ENCODE results near the gene ANGPTL1. TPM values are rescaled to one million over a fixed set of nuclear protein-coding genes. Genes with fewer than 3 reads are reported as not detected.

The ANGPTL1 gene
- total RNA-seq, 2 experiments from 2014 or later = not detected

DNA sequence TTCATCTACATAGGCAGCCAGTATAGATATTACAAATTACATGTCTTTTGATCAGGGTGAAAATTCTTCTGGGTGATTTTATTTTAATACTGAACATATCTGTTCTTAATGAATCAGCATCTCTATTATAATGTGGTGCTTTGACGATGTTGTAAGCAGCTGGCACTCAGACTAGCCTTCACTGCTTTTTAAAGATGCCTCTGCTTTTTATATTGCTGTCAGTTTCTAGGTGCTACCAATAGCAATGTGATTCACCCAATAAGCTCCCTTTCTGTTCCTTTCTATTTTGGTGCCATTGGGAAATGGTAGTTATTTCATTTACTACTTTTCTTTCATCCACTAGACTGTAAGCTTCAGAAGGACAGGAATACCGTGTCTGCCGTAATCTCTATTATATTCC is 11.1 kb upstream of the ANGPTL1 start:
- Mint-ChIP-seq H3K36me3 (no peaks in the 10 kb centered on the region), H3K4me1 (no peaks in the 10 kb centered on the region), H3K27ac (no peak overlapping the region), H3K4me3 (no peak overlapping the region), H3K27me3 (no peaks in the 10 kb centered on the region), H3K9me3 (ENCODE audit: low read depth) (no peaks in the 10 kb centered on the region)
- DNase-seq (no peak), ATAC-seq (no peak)
- CTCF ChIA-PET = no interaction called here

DNA sequence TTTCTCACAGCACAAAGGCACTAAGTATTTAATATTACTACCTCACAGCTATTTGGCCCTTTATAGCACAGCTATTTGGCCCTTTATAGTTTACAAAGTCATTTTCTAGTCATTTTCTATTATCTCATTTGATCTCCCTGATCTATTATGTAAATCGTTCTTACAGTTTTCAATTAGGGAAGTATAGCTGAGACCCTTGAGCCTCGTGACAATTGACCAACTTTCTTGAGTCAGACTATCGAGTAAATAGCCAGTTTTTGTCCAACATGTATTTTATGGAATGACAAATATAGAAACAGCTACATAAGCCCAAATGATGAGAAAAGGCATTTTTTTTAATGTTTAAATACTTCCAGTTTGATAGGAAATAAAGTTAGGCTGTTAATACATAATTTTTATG is 7.0 kb upstream of the ANGPTL1 start:
- H3K36me3 Mint-ChIP-seq = no peaks in the 10 kb centered on the region
- no peaks in the 10 kb centered on the region for H3K27me3 Mint-ChIP-seq
- no peak overlapping the region for H3K27ac Mint-ChIP-seq
- ATAC-seq (no peak), DNase-seq (no peak)
- H3K9me3 Mint-ChIP-seq (ENCODE audit: low read depth) = no peaks in the 10 kb centered on the region
- CTCF ChIA-PET = no interaction called here
- no peak overlapping the region for H3K4me3 Mint-ChIP-seq
- H3K4me1 Mint-ChIP-seq = peaks cover under 1% of the 10 kb centered on the region

DNA sequence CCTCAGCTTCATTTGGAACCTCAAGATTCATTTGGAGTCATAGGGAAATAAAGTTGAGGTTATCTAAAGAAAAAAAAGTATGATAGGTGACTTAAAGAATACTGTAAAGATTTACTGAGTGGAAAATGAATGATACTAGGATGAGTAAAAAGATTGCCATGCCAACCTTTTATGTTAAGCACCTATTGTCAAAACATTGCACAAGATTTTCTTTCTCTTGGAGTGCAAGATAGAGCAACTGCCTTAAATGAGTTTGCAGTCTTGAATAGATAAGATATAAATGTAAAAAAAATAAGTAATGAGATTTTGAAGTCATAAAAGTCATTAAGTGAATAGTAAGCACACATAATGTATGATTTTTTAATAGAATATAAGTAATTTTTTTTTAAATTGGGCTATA is 5.1 kb upstream of the ANGPTL1 start:
- H3K27me3 Mint-ChIP-seq = no peaks in the 10 kb centered on the region

DNA sequence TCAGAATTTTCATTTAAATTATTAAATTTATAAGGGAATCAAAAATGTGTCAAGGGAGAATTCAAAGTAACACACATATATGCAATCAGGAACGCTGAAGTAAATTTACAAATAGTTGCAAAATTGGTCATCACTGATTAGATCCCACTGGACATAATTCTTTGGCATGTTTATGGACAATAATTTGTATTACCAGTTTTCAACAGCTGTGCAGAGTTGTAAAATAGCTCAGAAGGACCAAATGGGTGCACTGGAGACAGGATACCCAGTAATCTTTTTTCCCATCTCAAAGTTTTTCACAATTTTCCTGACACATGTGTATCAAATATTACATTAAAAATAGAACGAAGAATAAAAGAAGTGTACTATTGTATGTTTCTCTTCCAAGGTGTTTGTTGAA is 4.1 kb upstream of the ANGPTL1 start:
- CTCF ChIA-PET = no interaction called here
- DNase-seq = no peak
- Mint-ChIP-seq H3K36me3 (no peaks in the 10 kb centered on the region), H3K27me3 (no peaks in the 10 kb centered on the region), H3K4me1 (peaks cover 4% of the 10 kb centered on the region), H3K4me3 (no peak overlapping the region), H3K9me3 (ENCODE audit: low read depth) (no peaks in the 10 kb centered on the region), H3K27ac (no peak overlapping the region)
- ATAC-seq = no peak

More for the DNA sequence above, 5.1 kb upstream of the ANGPTL1 start:
- Mint-ChIP-seq H3K4me3 (no peak overlapping the region), H3K4me1 (peaks cover 4% of the 10 kb centered on the region), H3K36me3 (no peaks in the 10 kb centered on the region), H3K9me3 (ENCODE audit: low read depth) (no peaks in the 10 kb centered on the region), H3K27ac (no peak overlapping the region)
- DNase-seq (no peak), ATAC-seq (no peak)
- CTCF ChIA-PET = no interaction called here

DNA sequence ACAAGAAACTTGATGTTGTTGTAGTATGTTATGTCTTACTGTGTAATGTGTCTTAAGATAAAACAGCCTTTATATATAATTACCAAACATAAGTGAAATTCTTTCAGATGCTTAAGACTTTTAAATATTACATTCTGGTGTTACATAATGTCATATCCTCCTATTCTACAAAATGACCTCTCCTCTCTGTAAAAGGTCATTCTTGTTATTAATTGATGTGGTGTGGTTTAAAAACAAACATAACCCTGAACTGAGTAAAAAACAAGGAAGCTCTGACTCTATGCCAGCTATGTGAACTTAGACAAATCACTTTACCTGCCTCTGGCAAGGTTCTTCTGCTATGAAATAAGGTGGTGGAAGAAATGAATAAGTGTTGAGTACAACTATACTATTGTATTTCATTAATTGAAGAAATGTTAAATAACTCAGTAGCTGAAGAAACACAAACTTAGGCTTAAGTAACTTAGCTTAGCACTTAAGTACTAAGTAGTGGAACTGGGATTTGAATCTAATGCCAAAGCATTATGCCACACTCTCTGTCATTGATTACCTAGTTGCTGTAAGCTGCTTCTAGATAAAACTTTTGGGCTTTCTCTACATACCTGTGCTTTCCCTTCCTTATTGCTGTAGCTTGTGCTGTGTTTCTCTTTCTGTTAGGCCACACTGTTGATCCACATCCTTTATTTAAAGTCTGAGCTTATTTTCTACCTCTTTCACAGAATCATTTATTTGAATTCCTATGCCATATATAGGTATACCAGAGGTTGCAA is 859 bp upstream of the ANGPTL1 start:
- Mint-ChIP-seq H3K4me1 (peaks cover 7% of the 10 kb centered on the region), H3K4me3 (no peak overlapping the region), H3K9me3 (ENCODE audit: low read depth) (no peaks in the 10 kb centered on the region), H3K27ac (no peak overlapping the region), H3K36me3 (no peaks in the 10 kb centered on the region), H3K27me3 (no peaks in the 10 kb centered on the region)
- no peak for ATAC-seq
- CTCF ChIA-PET = interaction anchor here (0.7 to 1.6 kb wide), 5 partner anchors 8 to 330 kb away, joined by 3 read pairs; no protein-coding TSS in a partner anchor
- no peak for DNase-seq

DNA sequence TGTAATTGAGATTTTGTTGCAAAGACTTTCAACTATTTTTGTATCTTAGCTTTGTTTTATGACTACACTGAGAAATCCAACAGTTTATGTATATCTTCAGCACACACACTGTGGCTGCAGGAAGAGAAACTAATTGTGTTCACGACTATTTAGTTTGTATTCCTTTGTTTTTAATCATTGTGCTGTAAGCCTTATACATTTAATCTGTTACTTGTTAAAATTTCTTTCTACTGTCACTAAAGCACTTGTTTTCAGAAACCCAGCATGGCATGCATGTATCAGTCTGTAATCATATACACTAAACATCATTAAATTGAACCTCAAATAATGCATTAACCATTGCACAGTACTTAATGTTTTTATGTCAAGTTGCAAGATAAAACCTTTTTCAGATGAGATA is 656 bp downstream of the ANGPTL1 start:
- H3K27ac Mint-ChIP-seq = no peak overlapping the region
- no peak for DNase-seq
- peaks cover 8% of the 10 kb centered on the region for H3K4me1 Mint-ChIP-seq
- ATAC-seq = no peak
- no peaks in the 10 kb centered on the region for H3K36me3 Mint-ChIP-seq
- CTCF ChIA-PET = no interaction called here
- H3K9me3 Mint-ChIP-seq (ENCODE audit: low read depth) = no peaks in the 10 kb centered on the region
- H3K4me3 Mint-ChIP-seq = no peak overlapping the region
- no peaks in the 10 kb centered on the region for H3K27me3 Mint-ChIP-seq

DNA sequence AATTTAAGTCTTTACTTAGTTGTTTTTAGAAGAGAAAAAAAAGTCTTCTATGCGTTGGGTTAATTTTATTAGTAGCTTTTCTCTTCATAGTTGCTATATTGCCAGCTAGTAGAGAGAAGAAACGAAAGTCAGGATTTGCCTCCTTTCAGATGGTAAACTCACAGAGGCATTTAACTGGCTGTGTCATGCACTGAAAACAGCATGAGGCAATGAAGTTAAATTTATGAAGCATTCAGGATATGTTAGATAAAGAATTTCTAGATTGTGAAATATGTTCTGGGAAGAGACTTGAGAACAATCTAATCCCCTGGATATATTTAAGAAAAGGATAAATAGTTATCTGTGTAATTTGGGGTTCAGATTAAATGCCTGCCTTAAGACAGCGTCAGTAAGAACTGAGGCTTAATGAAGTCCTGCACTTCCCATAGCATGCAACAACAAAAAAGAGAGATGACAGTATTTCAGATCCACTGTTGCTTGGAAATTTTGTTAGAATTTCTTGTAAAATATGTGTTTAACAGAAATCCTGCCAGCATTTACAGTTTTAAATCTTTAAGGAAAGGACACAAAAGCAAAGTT is 1.7 kb downstream of the ANGPTL1 start:
- CTCF ChIA-PET = no interaction called here
- H3K27me3 Mint-ChIP-seq = peaks cover 4% of the 10 kb centered on the region
- no peaks in the 10 kb centered on the region for H3K36me3 Mint-ChIP-seq
- H3K4me1 Mint-ChIP-seq = peaks cover 16% of the 10 kb centered on the region
- no peak overlapping the region for H3K27ac Mint-ChIP-seq
- DNase-seq (no peak), ATAC-seq (no peak)
- no peak overlapping the region for H3K4me3 Mint-ChIP-seq
- no peaks in the 10 kb centered on the region for H3K9me3 Mint-ChIP-seq (ENCODE audit: low read depth)

DNA sequence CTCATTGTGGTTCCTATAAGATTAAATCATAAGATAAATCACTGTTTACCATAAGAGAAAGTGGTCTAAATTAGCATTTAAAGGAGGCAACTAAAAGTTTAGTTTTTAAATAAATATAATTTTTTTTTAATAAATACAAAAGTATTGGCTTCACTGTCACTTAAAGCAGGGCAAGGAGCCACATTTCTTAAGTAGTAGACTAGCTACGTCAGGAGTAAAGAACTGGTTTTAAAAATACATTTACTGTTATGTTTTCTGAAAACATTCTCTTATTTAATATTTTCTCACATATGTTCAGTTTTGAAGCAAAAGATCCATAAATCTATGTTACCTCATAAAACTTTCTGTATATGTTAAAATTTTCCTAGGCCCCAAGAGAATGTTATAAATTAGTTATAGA is 2.2 kb downstream of the ANGPTL1 start:
- Mint-ChIP-seq H3K4me3 (no peak overlapping the region), H3K27ac (no peak overlapping the region), H3K4me1 (peaks cover 16% of the 10 kb centered on the region), H3K36me3 (no peaks in the 10 kb centered on the region), H3K9me3 (ENCODE audit: low read depth) (no peaks in the 10 kb centered on the region), H3K27me3 (peaks cover 6% of the 10 kb centered on the region)
- no peak for DNase-seq
- ATAC-seq = no peak
- CTCF ChIA-PET = no interaction called here

DNA sequence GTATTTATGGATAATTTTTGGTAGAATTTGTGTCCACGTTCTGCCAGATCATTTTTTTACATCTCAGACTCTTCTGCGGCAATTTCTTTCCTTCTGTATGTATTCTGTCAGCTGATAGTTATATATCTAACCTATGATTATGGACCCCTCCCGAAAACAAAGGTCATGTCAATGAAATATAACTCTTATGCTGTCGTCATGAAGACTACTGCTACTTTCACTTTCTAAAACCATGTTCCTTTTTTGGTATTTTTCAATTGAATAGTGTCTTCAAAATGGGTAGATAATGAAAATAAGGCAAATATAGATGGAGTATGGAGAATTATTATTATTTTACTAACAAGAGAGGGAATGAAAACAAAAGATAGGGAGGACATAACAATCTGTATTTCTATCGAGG is 3.2 kb downstream of the ANGPTL1 start:
- H3K27me3 Mint-ChIP-seq = peaks cover 6% of the 10 kb centered on the region
- DNase-seq (no peak), ATAC-seq (no peak)
- no peaks in the 10 kb centered on the region for H3K9me3 Mint-ChIP-seq (ENCODE audit: low read depth)
- no peak overlapping the region for H3K27ac Mint-ChIP-seq
- H3K36me3 Mint-ChIP-seq = no peaks in the 10 kb centered on the region
- H3K4me1 Mint-ChIP-seq = peaks cover 13% of the 10 kb centered on the region
- CTCF ChIA-PET = no interaction called here
- no peak overlapping the region for H3K4me3 Mint-ChIP-seq

DNA sequence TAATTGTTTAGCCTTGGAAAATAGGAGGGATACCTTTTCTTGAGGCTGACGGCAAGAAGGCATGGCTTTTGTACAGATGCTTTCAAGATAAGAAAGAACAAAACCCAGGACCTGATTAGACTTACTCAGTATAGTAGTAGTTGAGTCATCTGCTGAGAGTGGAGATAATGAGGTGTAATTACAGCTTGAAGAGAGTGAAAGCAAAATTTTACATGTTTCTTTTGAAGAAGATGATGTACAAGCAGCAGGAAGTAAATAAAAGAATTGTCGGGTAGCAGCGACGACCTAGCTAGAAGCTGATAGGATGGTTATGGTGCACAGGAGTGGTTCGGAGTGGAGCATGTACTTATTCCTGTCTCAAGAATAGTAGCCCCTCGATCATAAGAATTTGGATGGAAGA is 6.6 kb downstream of the ANGPTL1 start:
- Mint-ChIP-seq H3K4me1 (peaks cover 12% of the 10 kb centered on the region), H3K36me3 (no peaks in the 10 kb centered on the region), H3K27ac (no peak overlapping the region), H3K9me3 (ENCODE audit: low read depth) (no peaks in the 10 kb centered on the region), H3K4me3 (no peak overlapping the region), H3K27me3 (peaks cover 6% of the 10 kb centered on the region)
- CTCF ChIA-PET = interaction anchor here (1.0 kb wide), 1 partner anchor 8 kb away, joined by 3 read pairs; no protein-coding TSS in a partner anchor
- peak; percentile 45 for ATAC-seq
- DNase-seq = no peak

DNA sequence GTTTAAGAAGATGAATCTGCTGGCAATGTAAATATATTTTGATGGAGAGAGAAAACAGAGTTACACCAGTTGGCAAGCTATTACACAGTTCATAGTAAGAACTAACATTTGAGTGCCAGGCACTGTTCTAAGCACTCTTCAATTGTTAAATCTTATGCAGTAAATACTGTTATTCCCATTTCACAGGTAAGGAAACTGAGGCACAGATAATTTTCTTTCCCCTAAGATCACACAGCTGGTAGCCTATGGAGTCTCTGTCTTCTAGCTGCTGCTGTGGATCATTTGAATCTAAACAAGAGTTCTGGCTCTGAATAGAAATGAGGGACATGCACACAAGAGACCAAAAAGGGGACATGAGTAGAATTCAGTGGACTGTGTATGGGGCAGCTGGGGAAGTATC is 8.0 kb downstream of the ANGPTL1 start:
- H3K36me3 Mint-ChIP-seq = no peaks in the 10 kb centered on the region
- ATAC-seq = no peak
- H3K4me3 Mint-ChIP-seq = no peak overlapping the region
- no peaks in the 10 kb centered on the region for H3K9me3 Mint-ChIP-seq (ENCODE audit: low read depth)
- no peak for DNase-seq
- peaks cover 12% of the 10 kb centered on the region for H3K4me1 Mint-ChIP-seq
- peaks cover 8% of the 10 kb centered on the region for H3K27me3 Mint-ChIP-seq
- H3K27ac Mint-ChIP-seq = no peak overlapping the region
- CTCF ChIA-PET = no interaction called here

DNA sequence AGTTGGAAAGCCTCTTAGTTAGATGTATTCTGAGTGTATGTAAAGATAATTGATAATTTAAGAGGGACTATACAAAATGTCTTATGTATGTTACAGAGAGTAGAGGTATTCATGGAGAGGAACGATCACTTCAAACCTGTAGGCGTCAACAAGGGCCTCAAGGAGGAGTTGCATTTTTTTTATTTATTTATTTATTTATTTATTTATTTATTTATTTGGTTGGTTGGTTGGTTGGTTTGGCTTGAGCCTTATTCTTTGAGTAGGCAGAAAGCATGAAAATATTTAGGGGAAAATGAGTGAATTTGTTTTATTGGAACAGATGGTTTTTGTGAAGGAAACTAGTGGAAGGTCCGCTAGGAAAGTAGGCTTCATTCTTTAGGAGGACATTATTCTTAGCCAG is 8.5 kb downstream of the ANGPTL1 start:
- ATAC-seq (no peak), DNase-seq (no peak)
- H3K36me3 Mint-ChIP-seq = no peaks in the 10 kb centered on the region
- no peak overlapping the region for H3K4me3 Mint-ChIP-seq
- H3K27me3 Mint-ChIP-seq = peaks cover 8% of the 10 kb centered on the region
- H3K27ac Mint-ChIP-seq = no peak overlapping the region
- peaks cover 9% of the 10 kb centered on the region for H3K4me1 Mint-ChIP-seq
- no peaks in the 10 kb centered on the region for H3K9me3 Mint-ChIP-seq (ENCODE audit: low read depth)
- CTCF ChIA-PET = no interaction called here

DNA sequence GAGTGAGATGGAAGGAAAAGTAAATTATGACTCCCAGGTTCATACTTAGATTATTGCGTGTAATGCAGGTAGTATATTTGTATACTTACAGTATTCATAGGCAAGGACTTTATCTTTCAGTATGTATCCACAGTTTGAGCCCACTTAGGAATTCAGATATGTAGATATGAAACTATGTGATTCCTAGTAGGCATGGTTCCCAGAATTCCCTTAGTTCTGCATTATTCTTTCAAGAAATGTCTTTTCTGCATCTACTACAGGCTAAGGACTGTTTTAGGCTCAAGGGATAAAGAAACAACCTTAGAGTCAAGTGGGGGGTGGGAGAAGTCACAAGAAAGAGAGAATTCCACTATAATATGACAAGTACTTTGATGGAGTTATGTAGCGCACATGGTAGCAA is 13.8 kb downstream of the ANGPTL1 start:
- ATAC-seq (no peak), DNase-seq (no peak)
- Mint-ChIP-seq H3K36me3 (no peaks in the 10 kb centered on the region), H3K4me3 (no peak overlapping the region), H3K4me1 (no peaks in the 10 kb centered on the region), H3K27ac (no peak overlapping the region), H3K27me3 (peaks cover 2% of the 10 kb centered on the region), H3K9me3 (ENCODE audit: low read depth) (no peaks in the 10 kb centered on the region)
- CTCF ChIA-PET = no interaction called here

DNA sequence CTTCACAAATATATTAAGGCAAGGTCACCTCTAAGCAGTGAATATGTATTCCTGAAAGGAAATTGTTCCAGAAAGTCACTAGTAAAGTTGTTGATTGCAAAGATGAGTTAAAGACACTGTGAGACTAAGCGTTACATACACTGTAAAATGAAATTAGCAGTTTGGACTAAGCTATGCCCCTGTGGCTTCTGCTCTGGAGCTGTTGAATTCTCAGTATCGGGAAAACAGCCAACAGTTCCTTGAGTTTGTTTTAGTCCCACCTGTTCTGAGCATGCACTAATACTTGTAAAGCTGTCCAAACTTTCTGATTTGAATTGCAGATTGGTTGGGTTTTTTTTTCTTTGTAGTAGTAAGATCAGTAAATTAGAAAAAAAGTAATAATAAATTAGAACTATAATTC is 21.0 kb downstream of the ANGPTL1 start:
- Mint-ChIP-seq H3K4me3 (no peak overlapping the region), H3K36me3 (no peaks in the 10 kb centered on the region), H3K27me3 (no peaks in the 10 kb centered on the region), H3K27ac (no peak overlapping the region), H3K4me1 (no peaks in the 10 kb centered on the region), H3K9me3 (ENCODE audit: low read depth) (no peaks in the 10 kb centered on the region)
- DNase-seq (no peak), ATAC-seq (no peak)
- CTCF ChIA-PET = no interaction called here
